ENCODE results near the gene FAM240B. TPM values are rescaled to one million over a fixed set of nuclear protein-coding genes. Genes with fewer than 3 reads are reported as not detected.

The FAM240B gene
- total and polyA plus RNA-seq, 2 experiments from 2014 or later, result not detected

DNA sequence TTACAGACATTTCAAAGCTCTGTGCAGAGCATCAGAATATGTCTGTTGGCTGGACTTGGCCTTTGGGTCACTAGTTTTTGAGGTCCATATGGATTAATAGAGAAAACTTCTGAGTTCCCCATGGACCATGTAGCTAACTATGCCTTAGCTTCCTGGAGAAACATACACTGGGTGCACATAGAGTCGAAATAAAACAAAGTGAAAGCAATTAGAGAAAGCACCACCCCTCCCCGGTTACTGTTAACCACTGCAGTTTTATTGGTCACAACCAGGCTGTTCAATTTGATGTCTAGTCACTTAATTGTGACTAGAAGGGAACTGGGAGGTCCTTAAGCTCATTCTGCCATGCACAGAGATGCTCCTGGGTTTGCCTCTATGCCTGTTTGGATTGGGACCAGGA is 4.2 kb downstream of the FAM240B start:
- TF ChIP-seq, protein P1, sequence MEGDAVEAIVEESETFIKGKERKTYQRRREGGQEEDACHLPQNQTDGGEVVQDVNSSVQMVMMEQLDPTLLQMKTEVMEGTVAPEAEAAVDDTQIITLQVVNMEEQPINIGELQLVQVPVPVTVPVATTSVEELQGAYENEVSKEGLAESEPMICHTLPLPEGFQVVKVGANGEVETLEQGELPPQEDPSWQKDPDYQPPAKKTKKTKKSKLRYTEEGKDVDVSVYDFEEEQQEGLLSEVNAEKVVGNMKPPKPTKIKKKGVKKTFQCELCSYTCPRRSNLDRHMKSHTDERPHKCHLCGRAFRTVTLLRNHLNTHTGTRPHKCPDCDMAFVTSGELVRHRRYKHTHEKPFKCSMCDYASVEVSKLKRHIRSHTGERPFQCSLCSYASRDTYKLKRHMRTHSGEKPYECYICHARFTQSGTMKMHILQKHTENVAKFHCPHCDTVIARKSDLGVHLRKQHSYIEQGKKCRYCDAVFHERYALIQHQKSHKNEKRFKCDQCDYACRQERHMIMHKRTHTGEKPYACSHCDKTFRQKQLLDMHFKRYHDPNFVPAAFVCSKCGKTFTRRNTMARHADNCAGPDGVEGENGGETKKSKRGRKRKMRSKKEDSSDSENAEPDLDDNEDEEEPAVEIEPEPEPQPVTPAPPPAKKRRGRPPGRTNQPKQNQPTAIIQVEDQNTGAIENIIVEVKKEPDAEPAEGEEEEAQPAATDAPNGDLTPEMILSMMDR (IDR thresholded peaks at IDR 0.05; ENCODE audit: low read depth, low read length), result no peak
- no peaks in the 10 kb centered on the region for H3K9me3 ChIP-seq (ENCODE audit: low read depth)

DNA sequence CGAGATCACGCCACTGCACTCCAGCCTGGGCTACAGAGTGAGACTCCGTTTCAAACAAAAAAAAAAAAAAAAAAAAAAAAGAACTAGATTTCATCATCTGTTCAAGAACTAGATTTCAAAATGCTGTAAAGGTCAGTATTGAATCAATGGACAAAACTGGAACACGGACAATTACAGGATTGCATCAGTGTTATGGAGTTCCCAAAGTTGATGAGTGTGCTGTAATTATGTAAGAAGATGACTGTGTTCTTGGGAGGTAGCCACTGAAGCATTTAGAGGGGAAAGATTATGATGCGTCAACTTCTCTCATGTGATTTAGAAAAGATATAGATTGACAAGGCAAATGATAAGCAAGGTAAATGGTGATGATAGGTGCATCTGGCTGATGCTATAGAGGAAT is 6.5 kb downstream of the FAM240B start:
- H3K4me1 ChIP-seq (ENCODE audit: low read depth), result no peaks in the 10 kb centered on the region
- H3K27ac ChIP-seq, result no peak overlapping the region
- no peaks in the 10 kb centered on the region for H3K27me3 ChIP-seq
- no peaks in the 10 kb centered on the region for H3K9me3 ChIP-seq (ENCODE audit: low read depth)
- TF ChIP-seq, protein P1 (IDR thresholded peaks at IDR 0.05; ENCODE audit: low read depth, low read length), result no peak
- no peaks in the 10 kb centered on the region for H3K36me3 ChIP-seq
- no peak overlapping the region for H3K4me3 ChIP-seq
- DNase-seq (ENCODE audit: low read depth in 1 of 2, low spot score in 1 of 2), result peak in 1 of 2 donors; percentile 97

More for the DNA sequence above, 4.2 kb downstream of the FAM240B start:
- DNase-seq (ENCODE audit: low read depth in 1 of 2, low spot score in 1 of 2), result no peak
- Histone ChIP-seq H3K4me1 (ENCODE audit: low read depth) (no peaks in the 10 kb centered on the region), H3K27ac (no peak overlapping the region), H3K36me3 (no peaks in the 10 kb centered on the region), H3K27me3 (no peaks in the 10 kb centered on the region), H3K4me3 (no peak overlapping the region)

DNA sequence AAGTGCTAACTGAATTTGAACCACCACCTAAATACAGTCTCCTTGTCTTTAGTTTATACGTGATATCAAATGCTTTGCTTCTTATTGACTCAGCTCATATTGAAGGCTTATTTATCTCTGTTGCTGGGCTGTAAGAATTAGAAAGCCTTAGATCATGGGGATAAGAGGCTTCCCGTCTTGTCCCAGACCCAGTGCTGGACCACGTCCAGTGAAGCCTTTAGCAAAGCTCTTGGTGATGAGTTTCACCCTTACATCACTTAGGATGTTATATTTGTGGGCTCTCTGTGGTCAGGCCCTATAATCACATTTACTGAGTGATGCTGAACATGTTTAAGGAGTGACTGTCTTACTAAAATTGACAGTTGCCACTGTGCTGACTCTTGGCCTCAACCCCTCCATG is 11.2 kb downstream of the FAM240B start:
- no peaks in the 10 kb centered on the region for H3K27me3 ChIP-seq
- DNase-seq (ENCODE audit: low read depth in 1 of 2, low spot score in 1 of 2), result peak in 1 of 2 donors; percentile 24
- TF ChIP-seq, protein P1 (IDR thresholded peaks at IDR 0.05; ENCODE audit: low read depth, low read length), result no peak
- H3K9me3 ChIP-seq (ENCODE audit: low read depth), result no peaks in the 10 kb centered on the region
- no peak overlapping the region for H3K27ac ChIP-seq
- no peaks in the 10 kb centered on the region for H3K36me3 ChIP-seq
- no peak overlapping the region for H3K4me3 ChIP-seq
- H3K4me1 ChIP-seq (ENCODE audit: low read depth), result no peaks in the 10 kb centered on the region

DNA sequence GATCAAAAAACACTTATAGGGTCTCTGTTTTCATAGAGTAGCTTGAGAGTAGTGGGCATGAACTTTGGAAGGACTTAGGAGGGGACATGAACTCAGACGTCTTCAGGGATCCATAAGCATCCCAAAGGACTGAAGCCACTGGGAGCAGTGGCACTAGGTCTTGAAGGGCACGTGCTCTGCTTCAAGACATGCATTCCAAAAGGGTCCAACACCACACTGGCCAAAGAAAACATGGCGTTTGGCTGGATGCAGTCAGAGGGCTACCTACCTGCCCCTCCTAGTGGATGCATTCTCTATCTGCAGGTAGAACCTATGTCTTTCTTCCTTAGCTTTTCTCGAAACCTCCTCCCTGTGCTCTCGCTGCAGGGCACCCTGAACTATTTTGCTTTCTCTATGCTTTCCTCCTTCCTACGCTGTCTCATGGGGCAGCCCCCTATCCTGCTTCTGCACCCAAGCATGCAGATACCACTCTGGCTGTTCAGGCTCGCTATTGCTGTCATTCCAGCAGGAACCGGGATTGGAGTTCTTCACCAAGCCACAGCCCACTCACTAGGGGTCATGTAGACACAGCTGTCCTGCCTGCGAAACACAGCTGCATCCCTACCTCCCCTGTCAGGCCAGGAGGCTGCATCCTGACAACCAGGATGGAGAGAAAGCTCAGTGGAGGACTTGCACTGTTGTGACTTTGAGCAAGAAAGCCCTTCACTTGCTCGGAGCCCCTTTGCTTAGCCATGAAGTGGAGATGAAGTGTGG is 11.9 kb downstream of the FAM240B start:
- Histone ChIP-seq H3K9me3 (ENCODE audit: low read depth) (no peaks in the 10 kb centered on the region), H3K4me3 (no peak overlapping the region), H3K36me3 (no peaks in the 10 kb centered on the region), H3K27me3 (no peaks in the 10 kb centered on the region), H3K4me1 (ENCODE audit: low read depth) (no peaks in the 10 kb centered on the region), H3K27ac (no peak overlapping the region)
- DNase-seq (ENCODE audit: low read depth in 1 of 2, low spot score in 1 of 2), result no peak
- TF ChIP-seq, protein P1 (IDR thresholded peaks at IDR 0.05; ENCODE audit: low read depth, low read length), result peak; percentile 27

DNA sequence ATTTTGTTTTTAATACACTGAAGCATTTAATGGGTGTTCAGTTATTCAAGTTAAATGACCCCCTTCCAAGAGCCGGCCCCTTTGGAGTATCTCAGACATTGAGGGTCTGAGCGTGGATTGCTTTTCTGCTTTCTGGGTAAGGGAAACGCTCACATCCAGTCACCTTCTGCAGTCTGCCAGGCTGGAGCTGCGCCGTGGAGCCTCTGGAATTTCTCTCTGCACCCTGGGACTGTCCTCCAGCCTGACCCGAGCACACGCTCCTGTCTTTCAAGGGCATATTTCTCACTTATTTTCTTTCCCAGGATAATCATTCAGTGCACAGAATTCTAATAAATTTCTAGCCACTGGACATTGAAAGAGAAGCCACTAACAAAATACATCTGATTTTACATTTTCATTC is 13.4 kb downstream of the FAM240B start:
- Histone ChIP-seq H3K27ac (no peak overlapping the region), H3K27me3 (no peaks in the 10 kb centered on the region), H3K9me3 (ENCODE audit: low read depth) (no peaks in the 10 kb centered on the region), H3K4me1 (ENCODE audit: low read depth) (no peaks in the 10 kb centered on the region), H3K4me3 (no peak overlapping the region), H3K36me3 (no peaks in the 10 kb centered on the region)
- TF ChIP-seq, protein P1 (IDR thresholded peaks at IDR 0.05; ENCODE audit: low read depth, low read length), result no peak
- DNase-seq (ENCODE audit: low read depth in 1 of 2, low spot score in 1 of 2), result no peak

Measured in cardiac muscle cell (in vitro differentiated cells and primary cell).